Retinal pigment epithelial cell (primary cell): Measurements from ENCODE around the gene STAM2.
"Not testable (repeated sequence)": the region's sequence is repeated elsewhere in the genome, so short reads cannot be mapped to it uniquely, and the experiment has no call there.

Experiments
- DNase-seq: peaks from one replicate; pipeline ENCODE4 v3.0.0-alpha.2; 2010; ENCODE audit warnings: low read depth
- H3K4me3 ChIP-seq: 2 replicates; pipeline ENCODE4 v1.5.1; 2011; ENCODE audit warnings: mild to moderate bottlenecking, low read length, control low read depth, moderate library complexity
- CTCF ChIP-seq: conservative IDR thresholded peaks from 2 replicates; pipeline ENCODE4 v1.5.1; 2011; ENCODE audit warnings: low read depth, low read length, control low read depth, inconsistent platforms

The STAM2 gene

GRCh38 chr2:152183401-152184073 lies 8.0 kb upstream of the STAM2 start:
- no peak overlapping the region for H3K4me3 ChIP-seq
- DNase-seq = no peak
- TF ChIP-seq CTCF = no peak

GRCh38 chr2:152177667-152178066 lies 2.1 kb upstream of the STAM2 start:
- DNase-seq, H3K4me3 ChIP-seq: not testable (repeated sequence)

GRCh38 chr2:152176113-152176714 lies 651 bp upstream of the STAM2 start:
- no peak for DNase-seq
- TF ChIP-seq CTCF = no peak
- H3K4me3 ChIP-seq = peak overlapping the region; percentile 93

- peak overlapping the region; percentile 93 for H3K4me3 ChIP-seq
- TF ChIP-seq CTCF = no peak
- no peak for DNase-seq
Measured at GRCh38 chr2:152175012-152175367, 573 bp downstream of the STAM2 start.

GRCh38 chr2:152174574-152174973 lies 989 bp downstream of the STAM2 start:
- no peak for DNase-seq
- TF ChIP-seq CTCF = no peak
- H3K4me3 ChIP-seq = peak overlapping the region; percentile 93

GRCh38 chr2:152173831-152174230 lies 1.7 kb downstream of the STAM2 start:
- DNase-seq = no peak
- TF ChIP-seq CTCF = no peak
- H3K4me3 ChIP-seq = no peak overlapping the region

GRCh38 chr2:152172201-152172785 lies 3.3 kb downstream of the STAM2 start:
- not testable (repeated sequence) for DNase-seq, H3K4me3 ChIP-seq

- H3K4me3 ChIP-seq = no peak overlapping the region
- DNase-seq = no peak
- TF ChIP-seq CTCF = no peak
Measured at GRCh38 chr2:152171718-152172117, 3.8 kb downstream of the STAM2 start.

- not testable (repeated sequence) for H3K4me3 ChIP-seq, DNase-seq
Measured at GRCh38 chr2:152169158-152169557, 6.4 kb downstream of the STAM2 start.

- not testable (repeated sequence) for H3K4me3 ChIP-seq, DNase-seq
Measured at GRCh38 chr2:152167470-152167869, 8.1 kb downstream of the STAM2 start.
